Right lung (tissue), 5 donors: Measurements from ENCODE around the gene RAB31. TPM values are rescaled to one million over a fixed set of nuclear protein-coding genes. Genes with fewer than 3 reads are reported as not detected.

Source experiments
- DNase-seq, 2 donors: peaks; one replicate each; pipeline ENCODE4 v3.0.0-alpha.2; 2013
- polyA plus RNA-seq, 5 donors: library from polyadenylated mRNA; unstranded; fragments of 120-200 nt; gene quantifications; one replicate each; pipeline versions ENCODE4 v1.2.1 to v1.2.3, GENCODE V29; 2013; ENCODE audit warnings: inconsistent platforms in 1 of 5, low replicate concordance in 1 of 5; ENCODE audit not compliant: insufficient read length in 5 of 5, insufficient read depth in 1 of 5

The RAB31 gene
- polyA plus RNA-seq, 5 donors = 31.2 to 40.6 (median 33.1) TPM

- DNase-seq = no peak
Measured at GRCh38 chr18:9782073-9782857, 74.2 kb downstream of the RAB31 start.

DNA sequence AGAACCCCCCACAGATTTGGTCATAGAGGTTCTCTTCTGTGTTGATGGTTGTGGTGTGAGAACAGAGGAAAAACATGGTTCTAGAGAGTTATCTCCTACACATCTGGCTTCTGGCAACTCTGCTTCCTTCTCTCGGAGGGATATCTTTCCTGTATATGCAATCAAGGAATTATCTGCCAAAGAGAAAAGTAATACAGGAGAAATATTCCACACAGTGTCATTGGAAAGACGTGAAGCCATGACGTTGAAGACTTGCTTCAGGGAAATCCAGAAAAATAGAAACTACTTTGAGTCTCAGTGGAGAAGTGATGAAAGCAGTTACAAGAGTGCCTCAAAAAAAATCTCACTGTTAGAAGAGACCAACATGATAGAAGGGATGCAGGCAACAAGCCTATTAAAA lies 78.5 kb downstream of the RAB31 start:
- DNase-seq = no peak

GRCh38 chr18:9787036-9787435 lies 78.9 kb downstream of the RAB31 start:
- DNase-seq = no peak

GRCh38 chr18:9787712-9788111 lies 79.6 kb downstream of the RAB31 start:
- DNase-seq = no peak

DNA sequence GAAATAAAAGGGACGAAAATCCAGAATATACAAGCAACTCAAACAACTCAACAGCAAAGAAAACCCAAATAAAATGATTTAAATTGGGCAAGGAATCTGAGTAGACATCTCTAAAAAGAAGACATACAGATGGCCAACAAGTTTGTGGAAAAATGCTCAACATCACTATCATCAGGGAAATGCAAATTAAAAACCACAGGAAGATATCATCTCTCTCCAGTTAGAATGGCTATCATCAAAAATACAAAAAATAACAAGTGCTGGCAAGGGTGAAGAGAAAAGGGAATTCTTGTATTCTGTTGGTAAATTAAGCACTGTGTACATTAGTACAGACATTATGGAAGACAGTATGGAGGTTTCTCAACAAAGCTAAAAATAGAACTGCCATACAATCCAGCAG lies 80.0 kb downstream of the RAB31 start:
- DNase-seq = no peak

DNA sequence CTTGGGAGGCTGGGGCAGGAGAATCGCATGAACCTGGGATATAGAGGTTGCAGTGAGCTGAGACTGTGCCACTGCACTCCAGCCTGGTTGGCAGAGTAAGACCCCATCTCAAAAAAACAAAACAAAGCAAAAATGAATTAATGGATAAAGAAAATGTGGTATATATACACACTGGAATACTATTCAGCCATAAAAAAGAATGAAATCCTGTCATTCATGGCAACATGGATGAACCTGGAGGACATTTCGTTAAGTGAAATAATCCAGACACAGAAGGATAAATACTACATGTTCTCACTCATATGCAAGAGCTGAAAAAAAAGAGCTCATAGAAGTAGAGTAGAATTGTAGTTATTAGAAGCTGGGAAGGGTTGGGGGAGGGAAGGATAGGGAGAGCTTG lies 80.8 kb downstream of the RAB31 start:
- DNase-seq = no peak

DNA sequence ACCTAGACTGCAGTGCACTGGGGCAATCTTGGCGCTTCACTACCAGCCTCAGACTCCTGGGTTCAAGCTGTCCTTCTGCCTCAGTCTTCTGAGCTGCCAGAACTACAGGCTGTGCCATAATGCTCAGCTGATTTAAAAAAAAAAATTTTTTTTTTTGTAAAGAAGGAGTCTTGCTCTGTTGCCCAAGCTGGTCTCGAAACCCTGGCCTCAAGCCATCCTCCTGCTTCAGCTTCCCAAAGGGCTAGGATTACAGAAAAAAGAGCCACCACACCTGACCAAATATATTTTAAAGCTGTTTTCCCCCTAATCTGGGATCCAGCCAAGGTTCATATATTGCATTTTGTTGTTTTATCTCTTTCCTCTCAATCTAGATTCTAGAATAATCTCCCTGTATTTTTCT lies 82.2 kb downstream of the RAB31 start:
- no peak for DNase-seq

- no peak for DNase-seq
Measured at GRCh38 chr18:9791991-9792390, 83.9 kb downstream of the RAB31 start.

- no peak for DNase-seq
Measured at GRCh38 chr18:9792565-9793245, 84.6 kb downstream of the RAB31 start.

DNA sequence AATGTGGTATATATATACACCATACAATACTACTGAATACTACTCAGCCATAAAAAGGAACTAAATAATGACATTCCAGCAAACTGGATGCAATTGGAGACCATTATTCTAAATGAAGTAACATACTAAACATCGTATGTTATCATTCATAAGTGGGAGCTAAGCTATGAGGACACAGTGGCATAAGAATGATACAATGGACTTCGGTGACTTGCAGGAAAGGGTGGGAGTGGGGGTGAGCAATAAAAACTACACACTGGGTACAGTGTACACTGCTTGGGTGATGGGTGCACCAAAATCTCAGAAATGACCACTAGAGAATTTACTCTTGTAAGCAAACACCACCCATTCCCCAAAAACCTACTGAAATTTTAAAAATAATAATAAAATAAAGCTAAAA lies 87.9 kb downstream of the RAB31 start:
- DNase-seq = no peak

GRCh38 chr18:9796935-9797549 lies 88.9 kb downstream of the RAB31 start:
- DNase-seq = no peak

GRCh38 chr18:9802175-9803062 lies 94.3 kb downstream of the RAB31 start:
- DNase-seq = no peak

GRCh38 chr18:9803063-9803697 lies 95.1 kb downstream of the RAB31 start:
- DNase-seq = no peak

- no peak for DNase-seq
Measured at GRCh38 chr18:9803698-9804516, 95.8 kb downstream of the RAB31 start.

- DNase-seq = no peak
Measured at GRCh38 chr18:9804517-9805104, 96.5 kb downstream of the RAB31 start.

GRCh38 chr18:9806905-9807304 lies 98.8 kb downstream of the RAB31 start:
- DNase-seq = no peak

GRCh38 chr18:9808295-9809241 lies 100.5 kb downstream of the RAB31 start:
- no peak for DNase-seq

GRCh38 chr18:9809697-9810096 lies 101.6 kb downstream of the RAB31 start:
- no peak for DNase-seq

- DNase-seq = no peak
Measured at GRCh38 chr18:9810299-9810698, 102.2 kb downstream of the RAB31 start.
